Right ventricle myocardium inferior (tissue), 1 donor: ENCODE data around the gene SCAMP4. TPM values are rescaled to one million over a fixed set of nuclear protein-coding genes. Genes with fewer than 3 reads are reported as not detected.
"Not testable (repeated sequence)": the region's sequence is repeated elsewhere in the genome, so short reads cannot be mapped to it uniquely, and the experiment has no call there.

ENCODE experiments used
- ATAC-seq: fragments of 200-7000 bp; cut with Tn5 transposase; one replicate; pipeline ENCODE4 v1.9.1; 2020; ENCODE audit warnings: mild to moderate bottlenecking, moderate library complexity
- DNase-seq: peaks from one replicate; pipeline ENCODE4 v3.0.0; 2021; ENCODE audit errors: missing footprints
- intact Hi-C: fragments of 100-400 bp; cut with DNase I; formaldehyde crosslinking; loops from one replicate; pipeline ENCODE4 v1.11.0; 2022
- total RNA-seq: library from RNA; stranded (reverse); fragmentation: NEBNext Ultra II Directional; extraction: Animal tissue kit (Norgen Biotek cat#: 25700); gene quantifications from one replicate; pipeline ENCODE4 v1.2.1, GENCODE V29; 2021
- donor health status: DM: no; HTN: yes; CAD: no; lungs with severe emphysema.

The SCAMP4 gene
- total RNA-seq, 1 donor from 2014 or later = 17.9 TPM

- ATAC-seq (no peak), DNase-seq (no peak)
- intact Hi-C loops = loop anchor here (2.0 kb wide), 1 partner anchor 63 kb away; no protein-coding TSS in a partner anchor
Measured at GRCh38 chr19:1865172-1866010, 39.8 kb upstream of the SCAMP4 start.

- ATAC-seq = no peak
- no peak for DNase-seq
- intact Hi-C loops = no loop called here
Measured at GRCh38 chr19:1866693-1867348, 38.4 kb upstream of the SCAMP4 start.

GRCh38 chr19:1867349-1867724 is 37.9 kb upstream of the SCAMP4 start:
- intact Hi-C loops = no loop called here
- ATAC-seq (no peak), DNase-seq (no peak)

- intact Hi-C loops = no loop called here
- no peak for ATAC-seq
- DNase-seq = no peak
Measured at GRCh38 chr19:1868971-1869370, 36.2 kb upstream of the SCAMP4 start.

GRCh38 chr19:1871140-1871597 is 34.0 kb upstream of the SCAMP4 start:
- DNase-seq (no peak), ATAC-seq (no peak)
- intact Hi-C loops = no loop called here

GRCh38 chr19:1871630-1872029 is 33.6 kb upstream of the SCAMP4 start:
- intact Hi-C loops = no loop called here
- ATAC-seq = no peak
- DNase-seq = no peak

- ATAC-seq (no peak), DNase-seq (no peak)
- intact Hi-C loops = no loop called here
Measured at GRCh38 chr19:1872807-1873523, 32.2 kb upstream of the SCAMP4 start.

- ATAC-seq = peak; percentile 16
- no peak for DNase-seq
- intact Hi-C loops = no loop called here
Measured at GRCh38 chr19:1873524-1874473, 31.4 kb upstream of the SCAMP4 start.

GRCh38 chr19:1874554-1875185 is 30.5 kb upstream of the SCAMP4 start:
- ATAC-seq = no peak
- DNase-seq = no peak
- intact Hi-C loops = no loop called here

GRCh38 chr19:1875265-1875645 is 29.9 kb upstream of the SCAMP4 start:
- ATAC-seq, intact Hi-C loops, DNase-seq: not testable (repeated sequence)

- DNase-seq = peak; percentile 97
- peak; percentile 95 for ATAC-seq
- intact Hi-C loops = no loop called here
Measured at GRCh38 chr19:1875646-1876495, 29.3 kb upstream of the SCAMP4 start.

GRCh38 chr19:1876496-1877279 is 28.5 kb upstream of the SCAMP4 start:
- intact Hi-C loops, DNase-seq: not testable (repeated sequence)
- ATAC-seq = peak; percentile 22

GRCh38 chr19:1877280-1877660 is 27.9 kb upstream of the SCAMP4 start:
- ATAC-seq, intact Hi-C loops, DNase-seq: not testable (repeated sequence)

- ATAC-seq, intact Hi-C loops: not testable (repeated sequence)
- peak; percentile 47 for DNase-seq
Measured at GRCh38 chr19:1878583-1878982, 26.6 kb upstream of the SCAMP4 start.

- intact Hi-C loops, ATAC-seq: not testable (repeated sequence)
- DNase-seq = peak; percentile 39
Measured at GRCh38 chr19:1879982-1880381, 25.2 kb upstream of the SCAMP4 start.

- intact Hi-C loops = no loop called here
- DNase-seq = peak; percentile 65
- no peak for ATAC-seq
Measured at GRCh38 chr19:1880611-1881392, 24.4 kb upstream of the SCAMP4 start.
